ENCODE measurements around the gene SDK1. TPM values are rescaled to one million over a fixed set of nuclear protein-coding genes. Genes with fewer than 3 reads are reported as not detected.

Gene SDK1
- total RNA-seq, 1 donor from 2014 or later, result 0.26 TPM

GRCh38 chr7:3426064-3426463 is 125.0 kb downstream of the SDK1 start:
- FAIRE-seq, result no peak
- DNase-seq (ENCODE audit: low read depth), result no peak
- no peak for TF ChIP-seq CTCF (IDR thresholded peaks at IDR 0.05; ENCODE audit: insufficient read depth, low read length, severe bottlenecking)
- no peaks in the 10 kb centered on the region for H3K27me3 ChIP-seq (ENCODE audit: control insufficient read depth, insufficient read depth, low read length)
- no peak overlapping the region for H3K4me3 ChIP-seq (ENCODE audit: low read depth, low read length)
- H3K36me3 ChIP-seq (ENCODE audit: control insufficient read depth, insufficient read depth, low read length), result no peaks in the 10 kb centered on the region

GRCh38 chr7:3427957-3428356 is 126.9 kb downstream of the SDK1 start:
- Histone ChIP-seq H3K4me3 (ENCODE audit: low read depth, low read length) (no peak overlapping the region), H3K27me3 (ENCODE audit: control insufficient read depth, insufficient read depth, low read length) (no peaks in the 10 kb centered on the region), H3K36me3 (ENCODE audit: control insufficient read depth, insufficient read depth, low read length) (no peaks in the 10 kb centered on the region)
- no peak for TF ChIP-seq CTCF (IDR thresholded peaks at IDR 0.05; ENCODE audit: insufficient read depth, low read length, severe bottlenecking)
- DNase-seq (ENCODE audit: low read depth), result no peak
- FAIRE-seq, result no peak

- FAIRE-seq (no peak), DNase-seq (ENCODE audit: low read depth) (no peak)
- TF ChIP-seq CTCF (IDR thresholded peaks at IDR 0.05; ENCODE audit: insufficient read depth, low read length, severe bottlenecking), result no peak
- H3K4me3 ChIP-seq (ENCODE audit: low read depth, low read length), result no peak overlapping the region
- H3K36me3 ChIP-seq (ENCODE audit: control insufficient read depth, insufficient read depth, low read length), result no peaks in the 10 kb centered on the region
- no peaks in the 10 kb centered on the region for H3K27me3 ChIP-seq (ENCODE audit: control insufficient read depth, insufficient read depth, low read length)
Observed at GRCh38 chr7:3429981-3430380, 128.9 kb downstream of the SDK1 start.

- Histone ChIP-seq H3K27me3 (ENCODE audit: control insufficient read depth, insufficient read depth, low read length) (no peaks in the 10 kb centered on the region), H3K4me3 (ENCODE audit: low read depth, low read length) (no peak overlapping the region), H3K36me3 (ENCODE audit: control insufficient read depth, insufficient read depth, low read length) (no peaks in the 10 kb centered on the region)
- FAIRE-seq (no peak), DNase-seq (ENCODE audit: low read depth) (no peak)
- TF ChIP-seq CTCF (IDR thresholded peaks at IDR 0.05; ENCODE audit: insufficient read depth, low read length, severe bottlenecking), result no peak
Observed at GRCh38 chr7:3430588-3430987, 129.5 kb downstream of the SDK1 start.

- no peak for FAIRE-seq
Observed at GRCh38 chr7:3431306-3431705, 130.3 kb downstream of the SDK1 start.

More at GRCh38 chr7:3431306-3431705, 130.3 kb downstream of the SDK1 start:
- DNase-seq (ENCODE audit: low read depth), result no peak
- Histone ChIP-seq H3K4me3 (ENCODE audit: low read depth, low read length) (no peak overlapping the region), H3K36me3 (ENCODE audit: control insufficient read depth, insufficient read depth, low read length) (no peaks in the 10 kb centered on the region), H3K27me3 (ENCODE audit: control insufficient read depth, insufficient read depth, low read length) (no peaks in the 10 kb centered on the region)
- TF ChIP-seq CTCF (IDR thresholded peaks at IDR 0.05; ENCODE audit: insufficient read depth, low read length, severe bottlenecking), result no peak
